Left ventricle myocardium inferior (tissue), 1 donor: ENCODE results near the gene FRMD1. TPM values are rescaled to one million over a fixed set of nuclear protein-coding genes. Genes with fewer than 3 reads are reported as not detected.

Source experiments
- DNase-seq: peaks from one replicate; pipeline ENCODE4 v3.0.0-alpha.2; 2020
- H3K27ac ChIP-seq: fragments of 200-600 bp; replicated peaks from 2 replicates; pipeline ENCODE4 v1.8.0; 2021
- H3K27me3 ChIP-seq: fragments of 200-600 bp; 2 replicates; pipeline ENCODE4 v1.8.0; 2021; ENCODE audit warnings: low read depth
- H3K36me3 ChIP-seq: fragments of 200-600 bp; 2 replicates; pipeline ENCODE4 v1.8.0; 2021
- H3K4me1 ChIP-seq: fragments of 200-600 bp; 2 replicates; pipeline ENCODE4 v1.8.0; 2021
- H3K4me3 ChIP-seq: fragments of 200-600 bp; 2 replicates; pipeline ENCODE4 v1.8.0; 2021; ENCODE audit warnings: mild to moderate bottlenecking, moderate library complexity
- H3K9me3 ChIP-seq: fragments of 200-600 bp; replicated peaks from 2 replicates; pipeline ENCODE4 v1.8.0; 2021
- intact Hi-C: fragments of 100-400 bp; cut with micrococcal nuclease; formaldehyde crosslinking; loops from one replicate; pipeline ENCODE4 v1.11.0; 2022
- total RNA-seq: library from RNA; stranded (reverse); fragmentation: NEBNext Ultra II Directional; extraction: Animal tissue kit (Norgen Biotek cat#: 25700); gene quantifications from one replicate; pipeline ENCODE4 v1.2.1, GENCODE V29; 2021
- TF ChIP-seq, protein P1 (sequence below): fragments of 200-600 bp; IDR thresholded peaks from 2 replicates; pipeline ENCODE4 v1.8.0; 2021; ENCODE audit warnings: antibody characterized with exemption, mild to moderate bottlenecking, borderline replicate concordance
- donor health status: DM: no; HTN: yes; CAD: no; lungs with severe emphysema.

The FRMD1 gene
- total RNA-seq, 1 donor from 2014 or later: 0.16 TPM

DNA sequence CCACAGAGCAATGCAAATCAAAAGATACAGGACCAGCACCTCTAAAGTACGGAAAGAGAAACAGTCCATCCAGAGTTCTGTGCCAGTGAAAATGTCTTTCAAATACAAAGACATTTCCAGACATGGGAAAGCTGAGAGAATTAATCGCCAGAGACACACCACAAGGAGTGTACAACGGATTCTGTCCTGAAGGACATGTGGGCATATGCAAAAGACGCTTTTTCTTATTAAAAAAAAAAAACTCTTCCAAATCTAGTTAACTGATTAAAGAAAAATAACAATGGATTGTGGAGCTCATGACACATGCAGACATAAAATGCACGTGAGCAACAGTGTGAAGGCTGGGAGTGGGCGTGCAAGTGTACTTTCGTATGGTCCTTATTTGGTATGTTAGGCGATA lies 58.8 kb downstream of the FRMD1 start:
- Histone ChIP-seq H3K9me3 (no peaks in the 10 kb centered on the region), H3K36me3 (no peaks in the 10 kb centered on the region), H3K4me3 (no peak overlapping the region), H3K4me1 (peaks cover 9% of the 10 kb centered on the region), H3K27me3 (no peaks in the 10 kb centered on the region), H3K27ac (no peak overlapping the region)
- TF ChIP-seq, protein P1, sequence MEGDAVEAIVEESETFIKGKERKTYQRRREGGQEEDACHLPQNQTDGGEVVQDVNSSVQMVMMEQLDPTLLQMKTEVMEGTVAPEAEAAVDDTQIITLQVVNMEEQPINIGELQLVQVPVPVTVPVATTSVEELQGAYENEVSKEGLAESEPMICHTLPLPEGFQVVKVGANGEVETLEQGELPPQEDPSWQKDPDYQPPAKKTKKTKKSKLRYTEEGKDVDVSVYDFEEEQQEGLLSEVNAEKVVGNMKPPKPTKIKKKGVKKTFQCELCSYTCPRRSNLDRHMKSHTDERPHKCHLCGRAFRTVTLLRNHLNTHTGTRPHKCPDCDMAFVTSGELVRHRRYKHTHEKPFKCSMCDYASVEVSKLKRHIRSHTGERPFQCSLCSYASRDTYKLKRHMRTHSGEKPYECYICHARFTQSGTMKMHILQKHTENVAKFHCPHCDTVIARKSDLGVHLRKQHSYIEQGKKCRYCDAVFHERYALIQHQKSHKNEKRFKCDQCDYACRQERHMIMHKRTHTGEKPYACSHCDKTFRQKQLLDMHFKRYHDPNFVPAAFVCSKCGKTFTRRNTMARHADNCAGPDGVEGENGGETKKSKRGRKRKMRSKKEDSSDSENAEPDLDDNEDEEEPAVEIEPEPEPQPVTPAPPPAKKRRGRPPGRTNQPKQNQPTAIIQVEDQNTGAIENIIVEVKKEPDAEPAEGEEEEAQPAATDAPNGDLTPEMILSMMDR: no peak
- DNase-seq: no peak
- intact Hi-C loops: no loop called here

- no peak for DNase-seq
- H3K27ac ChIP-seq: no peak overlapping the region
- TF ChIP-seq, protein P1: no peak
- peaks cover 21% of the 10 kb centered on the region for H3K4me1 ChIP-seq
- H3K27me3 ChIP-seq: no peaks in the 10 kb centered on the region
- no peaks in the 10 kb centered on the region for H3K36me3 ChIP-seq
- H3K9me3 ChIP-seq: no peaks in the 10 kb centered on the region
- H3K4me3 ChIP-seq: no peak overlapping the region
- intact Hi-C loops: no loop called here
Observed at GRCh38 chr6:168018664-168019063, 60.3 kb downstream of the FRMD1 start.

- Histone ChIP-seq H3K27me3 (no peaks in the 10 kb centered on the region), H3K36me3 (no peaks in the 10 kb centered on the region), H3K4me3 (no peak overlapping the region), H3K27ac (no peak overlapping the region), H3K9me3 (no peaks in the 10 kb centered on the region), H3K4me1 (peaks cover 24% of the 10 kb centered on the region)
- intact Hi-C loops: no loop called here
- DNase-seq: no peak
- TF ChIP-seq, protein P1: no peak
Observed at GRCh38 chr6:168017629-168018028, 61.4 kb downstream of the FRMD1 start.

- peaks cover 7% of the 10 kb centered on the region for H3K9me3 ChIP-seq
- intact Hi-C loops: no loop called here
- no peaks in the 10 kb centered on the region for H3K36me3 ChIP-seq
- H3K4me3 ChIP-seq: no peak overlapping the region
- TF ChIP-seq, protein P1: no peak
- no peaks in the 10 kb centered on the region for H3K27me3 ChIP-seq
- peaks cover 24% of the 10 kb centered on the region for H3K4me1 ChIP-seq
- no peak for DNase-seq
- H3K27ac ChIP-seq: no peak overlapping the region
Observed at GRCh38 chr6:168016721-168017525, 62.1 kb downstream of the FRMD1 start.

DNA sequence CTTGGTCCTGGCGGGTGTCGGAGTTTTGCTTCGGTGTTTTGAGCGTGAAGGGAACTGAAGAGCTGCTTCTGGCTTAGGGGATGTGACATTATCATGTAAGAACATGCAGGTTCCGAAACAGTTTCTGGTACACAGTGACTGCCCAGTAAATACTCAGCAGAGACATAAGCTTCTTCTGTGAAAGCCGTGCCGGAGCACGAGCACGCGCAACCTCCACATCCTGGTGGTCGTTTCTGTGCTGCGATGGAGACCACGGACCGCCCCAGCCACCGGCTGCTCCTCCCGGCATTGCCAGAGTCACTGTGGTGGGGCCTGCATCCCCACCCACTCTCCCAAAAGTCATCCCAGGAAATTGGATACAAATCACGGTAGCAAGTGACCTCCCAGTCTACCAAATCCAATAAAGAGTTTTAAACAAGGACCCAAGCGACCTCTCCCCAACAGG lies 62.8 kb downstream of the FRMD1 start:
- no peak overlapping the region for H3K4me3 ChIP-seq
- no peaks in the 10 kb centered on the region for H3K27me3 ChIP-seq
- peaks cover 24% of the 10 kb centered on the region for H3K4me1 ChIP-seq
- intact Hi-C loops: no loop called here
- H3K27ac ChIP-seq: no peak overlapping the region
- TF ChIP-seq, protein P1: no peak
- no peaks in the 10 kb centered on the region for H3K36me3 ChIP-seq
- peaks cover 14% of the 10 kb centered on the region for H3K9me3 ChIP-seq
- DNase-seq: no peak
